Ishikawa (cell line): Measurements from ENCODE around the gene ABCC1.

ENCODE experiments used
- CEBPB ChIP-seq: IDR thresholded peaks from 2 replicates; pipeline ENCODE4 v1.6.1; 2012
- EGR1 ChIP-seq: IDR thresholded peaks from 2 replicates; pipeline ENCODE4 v1.6.1; 2012
- EP300 ChIP-seq: IDR thresholded peaks from 2 replicates; pipeline ENCODE4 v1.6.1; 2012; ENCODE audit warnings: borderline replicate concordance
- FOXM1 ChIP-seq: IDR thresholded peaks from 2 replicates; pipeline ENCODE4 v1.6.1; 2012; ENCODE audit warnings: low read depth, borderline replicate concordance
- MAX ChIP-seq: IDR thresholded peaks from 2 replicates; pipeline ENCODE4 v1.6.1; 2012
- NFIC ChIP-seq: IDR thresholded peaks from 2 replicates; pipeline ENCODE4 v1.6.1; 2012
- RAD21 ChIP-seq: IDR thresholded peaks from 2 replicates; pipeline ENCODE4 v1.6.1; 2012; ENCODE audit warnings: low read depth
- TAF1 ChIP-seq: IDR thresholded peaks from 2 replicates; pipeline ENCODE4 v1.6.1; 2012; ENCODE audit warnings: low read depth, mild to moderate bottlenecking
- TCF12 ChIP-seq: IDR thresholded peaks from 2 replicates; pipeline ENCODE4 v1.6.1; 2012; ENCODE audit warnings: low read depth
- TEAD4 ChIP-seq: IDR thresholded peaks from 2 replicates; pipeline ENCODE4 v1.6.1; 2012
- YY1 ChIP-seq: IDR thresholded peaks from 2 replicates; pipeline ENCODE4 v1.6.1; 2012; ENCODE audit warnings: low read depth
- ZBTB7A ChIP-seq: IDR thresholded peaks from 2 replicates; pipeline ENCODE4 v1.6.1; 2012; ENCODE audit warnings: low read depth
- TF ChIP-seq, protein P1 (sequence below): IDR thresholded peaks from 2 replicates; pipeline ENCODE4 v1.6.1; 2012; ENCODE audit warnings: low read depth, mild to moderate bottlenecking
- TF ChIP-seq, protein P2 (sequence below): IDR thresholded peaks from 2 replicates; pipeline ENCODE4 v1.6.1; 2012

ABCC1 gene

DNA sequence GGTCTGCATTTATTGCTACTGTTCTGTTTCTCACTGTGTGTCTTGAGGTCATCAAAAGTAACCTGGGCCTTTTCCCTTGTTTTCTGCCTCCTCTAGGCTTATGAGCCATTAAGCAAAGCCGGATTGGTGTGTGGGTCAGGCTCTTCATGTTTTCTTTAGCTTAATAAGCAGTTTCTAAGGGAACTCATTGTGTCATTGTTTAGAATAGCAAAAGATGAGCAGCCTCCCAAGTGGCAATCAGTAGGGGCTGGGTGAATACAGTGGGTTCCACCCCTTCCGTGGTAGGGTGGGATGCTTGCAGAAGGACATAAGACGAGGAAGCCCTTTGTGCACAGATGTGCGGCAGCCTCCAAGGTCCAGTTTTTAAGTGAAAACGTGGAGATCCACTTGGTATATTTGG is 34.5 kb downstream of the ABCC1 start:
- no peak for TF ChIP-seq TAF1

DNA sequence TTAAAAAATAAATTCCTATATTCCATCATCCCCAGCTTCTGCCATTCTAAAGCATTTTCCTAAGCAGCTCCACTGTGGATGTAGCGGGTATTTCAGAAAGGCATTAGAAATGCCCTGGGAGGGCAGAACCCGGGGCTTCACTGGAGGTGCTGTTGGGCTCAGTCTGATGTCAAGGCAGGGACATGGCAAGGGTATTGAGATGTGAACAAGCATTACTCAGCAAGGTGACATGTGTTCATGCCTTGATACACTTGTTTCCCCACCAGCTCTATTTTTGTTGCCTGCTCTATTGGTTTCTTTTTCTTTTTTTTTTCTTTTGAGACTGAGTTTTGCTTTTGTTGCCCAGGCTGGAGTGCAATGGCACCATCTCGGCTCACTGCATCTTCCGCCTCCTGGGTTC is 35.7 kb downstream of the ABCC1 start:
- TF ChIP-seq, protein P1, sequence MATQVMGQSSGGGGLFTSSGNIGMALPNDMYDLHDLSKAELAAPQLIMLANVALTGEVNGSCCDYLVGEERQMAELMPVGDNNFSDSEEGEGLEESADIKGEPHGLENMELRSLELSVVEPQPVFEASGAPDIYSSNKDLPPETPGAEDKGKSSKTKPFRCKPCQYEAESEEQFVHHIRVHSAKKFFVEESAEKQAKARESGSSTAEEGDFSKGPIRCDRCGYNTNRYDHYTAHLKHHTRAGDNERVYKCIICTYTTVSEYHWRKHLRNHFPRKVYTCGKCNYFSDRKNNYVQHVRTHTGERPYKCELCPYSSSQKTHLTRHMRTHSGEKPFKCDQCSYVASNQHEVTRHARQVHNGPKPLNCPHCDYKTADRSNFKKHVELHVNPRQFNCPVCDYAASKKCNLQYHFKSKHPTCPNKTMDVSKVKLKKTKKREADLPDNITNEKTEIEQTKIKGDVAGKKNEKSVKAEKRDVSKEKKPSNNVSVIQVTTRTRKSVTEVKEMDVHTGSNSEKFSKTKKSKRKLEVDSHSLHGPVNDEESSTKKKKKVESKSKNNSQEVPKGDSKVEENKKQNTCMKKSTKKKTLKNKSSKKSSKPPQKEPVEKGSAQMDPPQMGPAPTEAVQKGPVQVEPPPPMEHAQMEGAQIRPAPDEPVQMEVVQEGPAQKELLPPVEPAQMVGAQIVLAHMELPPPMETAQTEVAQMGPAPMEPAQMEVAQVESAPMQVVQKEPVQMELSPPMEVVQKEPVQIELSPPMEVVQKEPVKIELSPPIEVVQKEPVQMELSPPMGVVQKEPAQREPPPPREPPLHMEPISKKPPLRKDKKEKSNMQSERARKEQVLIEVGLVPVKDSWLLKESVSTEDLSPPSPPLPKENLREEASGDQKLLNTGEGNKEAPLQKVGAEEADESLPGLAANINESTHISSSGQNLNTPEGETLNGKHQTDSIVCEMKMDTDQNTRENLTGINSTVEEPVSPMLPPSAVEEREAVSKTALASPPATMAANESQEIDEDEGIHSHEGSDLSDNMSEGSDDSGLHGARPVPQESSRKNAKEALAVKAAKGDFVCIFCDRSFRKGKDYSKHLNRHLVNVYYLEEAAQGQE = no peak
- no peak for TF ChIP-seq ZBTB7A
- no peak for TF ChIP-seq EGR1
- TF ChIP-seq YY1 = no peak
- no peak for TF ChIP-seq TEAD4
- TF ChIP-seq, protein P2, sequence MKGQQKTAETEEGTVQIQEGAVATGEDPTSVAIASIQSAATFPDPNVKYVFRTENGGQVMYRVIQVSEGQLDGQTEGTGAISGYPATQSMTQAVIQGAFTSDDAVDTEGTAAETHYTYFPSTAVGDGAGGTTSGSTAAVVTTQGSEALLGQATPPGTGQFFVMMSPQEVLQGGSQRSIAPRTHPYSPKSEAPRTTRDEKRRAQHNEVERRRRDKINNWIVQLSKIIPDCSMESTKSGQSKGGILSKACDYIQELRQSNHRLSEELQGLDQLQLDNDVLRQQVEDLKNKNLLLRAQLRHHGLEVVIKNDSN = no peak
- TF ChIP-seq CEBPB = no peak
- TF ChIP-seq NFIC = no peak
- TF ChIP-seq FOXM1 = no peak
- TF ChIP-seq MAX = no peak
- TF ChIP-seq RAD21 = no peak
- no peak for TF ChIP-seq TAF1
- TF ChIP-seq EP300 = no peak

GRCh38 chr16:15986261-15986660 is 36.8 kb downstream of the ABCC1 start:
- no peak for TF ChIP-seq FOXM1
- no peak for TF ChIP-seq ZBTB7A
- TF ChIP-seq, protein P2 = no peak
- no peak for TF ChIP-seq TAF1

DNA sequence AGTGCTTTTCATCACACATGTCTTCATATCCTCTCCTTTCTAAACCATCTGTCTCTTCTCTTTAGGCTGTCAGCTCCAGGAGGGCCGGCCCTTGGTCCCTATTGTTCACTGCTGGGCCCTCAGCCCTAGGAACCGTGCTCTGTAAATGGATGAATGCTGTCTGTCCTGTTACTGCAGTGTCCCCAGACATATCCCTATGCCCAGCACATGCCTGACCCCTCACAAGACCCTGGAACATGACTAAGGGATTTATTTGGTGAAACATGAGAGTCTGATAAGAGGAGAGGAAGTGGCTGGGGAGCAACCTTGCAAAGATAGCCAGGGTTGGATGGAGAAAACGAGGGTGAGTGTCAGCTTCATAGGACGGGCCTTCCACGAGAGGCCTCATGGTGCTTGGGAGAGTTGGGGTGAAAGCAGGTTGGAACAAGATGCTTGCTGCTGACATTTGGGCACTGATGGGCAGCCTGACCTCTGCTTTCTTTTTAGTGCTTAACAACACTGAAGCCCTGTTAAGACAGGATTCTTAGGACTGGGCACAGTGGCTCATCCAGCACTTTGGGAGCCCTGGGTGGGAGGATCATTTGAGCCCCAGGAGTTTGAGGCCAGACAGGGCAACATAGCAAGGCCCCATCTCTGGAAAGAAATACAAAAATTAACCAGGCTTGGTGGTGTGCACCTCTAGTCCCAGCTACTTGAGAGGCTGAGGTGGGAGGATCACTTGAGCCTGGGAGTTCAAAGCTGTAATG is 39.0 kb downstream of the ABCC1 start:
- TF ChIP-seq ZBTB7A (no peak), MAX (no peak), TAF1 (no peak), EGR1 (no peak), TEAD4 (no peak), EP300 (no peak), NFIC (no peak)
- TF ChIP-seq, protein P1 = no peak
- TF ChIP-seq, protein P2 = no peak

DNA sequence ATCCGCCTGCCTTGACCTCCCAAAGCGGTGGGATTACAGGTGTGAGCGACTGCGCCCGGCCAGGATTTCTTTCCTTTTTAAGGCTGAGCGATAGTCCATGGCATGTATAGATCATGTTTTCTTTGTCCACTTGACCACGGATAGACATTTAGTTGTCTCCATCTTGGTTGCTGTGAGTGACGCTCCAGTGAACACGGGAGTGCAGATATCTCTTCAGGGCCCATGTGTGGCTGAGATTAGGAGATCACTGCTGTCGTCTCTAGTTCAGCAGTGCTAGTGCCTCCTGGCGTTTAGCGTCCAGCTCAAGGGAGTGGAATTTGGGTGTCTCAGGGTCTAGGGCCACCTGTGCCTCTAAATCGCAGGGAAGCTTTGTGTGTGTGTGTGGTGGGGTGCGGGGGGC is 41.5 kb downstream of the ABCC1 start:
- no peak for TF ChIP-seq CEBPB
- no peak for TF ChIP-seq YY1
- TF ChIP-seq EP300 = no peak
- TF ChIP-seq TCF12 = no peak
- TF ChIP-seq TEAD4 = no peak
- TF ChIP-seq MAX = no peak

- TF ChIP-seq TEAD4 (no peak), EGR1 (no peak), TCF12 (no peak), NFIC (no peak), ZBTB7A (no peak), FOXM1 (no peak)
These were observed 43.7 kb downstream of the ABCC1 start for GRCh38 chr16:15993128-15993527.
